ENCODE data around the gene GPD2.

- TF ChIP-seq CTCF (IDR thresholded peaks at IDR 0.05), result no peak
- no peak for TF ChIP-seq POLR2A (IDR thresholded peaks at IDR 0.05)
Observed at GRCh38 chr2:156491176-156491575, 55.0 kb downstream of the GPD2 start.

Measured in breast epithelium (tissue), 3 donors.